Measurements from ENCODE around the gene ACAD10.
A peak's percentile ranks its signal among the peaks of the same experiment; 100 is the strongest.
"Not testable (repeated sequence)": the region's sequence is repeated elsewhere in the genome, so short reads cannot be mapped to it uniquely, and the experiment has no call there.

The ACAD10 gene

GRCh38 chr12:111706145-111706544 is 20.3 kb downstream of the ACAD10 start:
- no peak overlapping the region for H3K4me3 ChIP-seq (ENCODE audit: low read depth, low read length)
- no peak for TF ChIP-seq CTCF (IDR thresholded peaks at IDR 0.05; ENCODE audit: control insufficient read depth, extremely low read depth, insufficient read depth)
- DNase-seq (ENCODE audit: low read depth), result no peak

GRCh38 chr12:111715279-111715678 is 29.4 kb downstream of the ACAD10 start:
- peak; percentile 25 for DNase-seq (ENCODE audit: low read depth)
- no peak for TF ChIP-seq CTCF (IDR thresholded peaks at IDR 0.05; ENCODE audit: control insufficient read depth, extremely low read depth, insufficient read depth)
- H3K4me3 ChIP-seq (ENCODE audit: low read depth, low read length), result no peak overlapping the region

- DNase-seq (ENCODE audit: low read depth); H3K4me3 ChIP-seq (ENCODE audit: low read depth, low read length): not testable (repeated sequence)
Observed at GRCh38 chr12:111719316-111719715, 33.5 kb downstream of the ACAD10 start.

GRCh38 chr12:111720457-111720856 is 34.6 kb downstream of the ACAD10 start:
- no peak for TF ChIP-seq CTCF (IDR thresholded peaks at IDR 0.05; ENCODE audit: control insufficient read depth, extremely low read depth, insufficient read depth)
- DNase-seq (ENCODE audit: low read depth), result no peak
- no peak overlapping the region for H3K4me3 ChIP-seq (ENCODE audit: low read depth, low read length)

- not testable (repeated sequence) for DNase-seq (ENCODE audit: low read depth)
Observed at GRCh38 chr12:111723646-111724360, 38.0 kb downstream of the ACAD10 start.

GRCh38 chr12:111728795-111729194 is 42.9 kb downstream of the ACAD10 start:
- no peak overlapping the region for H3K4me3 ChIP-seq (ENCODE audit: low read depth, low read length)
- DNase-seq (ENCODE audit: low read depth), result no peak
- no peak for TF ChIP-seq CTCF (IDR thresholded peaks at IDR 0.05; ENCODE audit: control insufficient read depth, extremely low read depth, insufficient read depth)

More at GRCh38 chr12:111723646-111724360, 38.0 kb downstream of the ACAD10 start:
- H3K4me3 ChIP-seq (ENCODE audit: low read depth, low read length), result not testable (repeated sequence)

- no peak for TF ChIP-seq CTCF (IDR thresholded peaks at IDR 0.05; ENCODE audit: control insufficient read depth, extremely low read depth, insufficient read depth)
- DNase-seq (ENCODE audit: low read depth), result peak; percentile 25
- H3K4me3 ChIP-seq (ENCODE audit: low read depth, low read length), result no peak overlapping the region
Observed at GRCh38 chr12:111730420-111730819, 44.6 kb downstream of the ACAD10 start.

- H3K4me3 ChIP-seq (ENCODE audit: low read depth, low read length), result no peak overlapping the region
- no peak for TF ChIP-seq CTCF (IDR thresholded peaks at IDR 0.05; ENCODE audit: control insufficient read depth, extremely low read depth, insufficient read depth)
- DNase-seq (ENCODE audit: low read depth), result no peak
Observed at GRCh38 chr12:111732786-111733185, 46.9 kb downstream of the ACAD10 start.
